ENCODE measurements around the gene SMC1A.

SMC1A gene

DNA sequence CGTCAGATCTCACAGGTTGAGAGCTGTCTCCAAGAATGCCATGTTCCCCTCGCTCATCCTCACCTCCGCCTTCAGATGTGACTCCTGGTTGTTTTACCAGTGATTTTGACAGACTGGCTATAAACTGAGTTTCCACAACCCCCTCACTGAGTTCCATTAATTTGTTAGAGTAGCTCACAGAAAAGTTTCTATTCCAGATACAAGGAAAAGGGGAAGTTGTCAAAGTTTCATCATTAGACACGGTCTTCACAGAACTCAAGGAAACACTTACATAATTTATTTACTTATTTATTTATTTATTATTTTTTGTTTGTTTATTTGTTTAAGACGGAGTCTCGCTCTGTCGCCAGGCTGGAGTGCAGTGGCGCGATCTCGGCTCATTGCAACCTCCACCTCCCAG, 85.4 kb downstream of the SMC1A start:
- no peak for DNase-seq (ENCODE audit: low read depth)

DNA sequence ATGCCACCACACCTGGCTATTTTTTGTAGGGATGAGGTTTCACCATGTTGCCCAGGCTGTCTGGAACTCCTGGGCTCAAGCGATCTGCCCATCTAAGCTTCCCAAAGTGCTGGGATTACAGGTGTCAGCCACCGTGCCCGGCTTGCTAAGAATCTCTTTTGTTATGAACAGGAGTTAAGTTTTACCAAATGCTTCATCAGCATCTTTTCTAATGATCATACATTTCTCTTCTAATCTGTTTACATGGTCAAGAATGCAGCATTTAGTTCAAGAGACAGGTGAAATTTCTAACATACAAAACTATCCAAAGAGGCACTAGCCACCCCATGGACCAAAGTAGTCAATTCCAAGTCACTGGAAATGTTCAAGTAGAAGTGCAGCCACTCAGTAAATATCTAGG, 88.6 kb downstream of the SMC1A start:
- DNase-seq (ENCODE audit: low read depth), result no peak

DNA sequence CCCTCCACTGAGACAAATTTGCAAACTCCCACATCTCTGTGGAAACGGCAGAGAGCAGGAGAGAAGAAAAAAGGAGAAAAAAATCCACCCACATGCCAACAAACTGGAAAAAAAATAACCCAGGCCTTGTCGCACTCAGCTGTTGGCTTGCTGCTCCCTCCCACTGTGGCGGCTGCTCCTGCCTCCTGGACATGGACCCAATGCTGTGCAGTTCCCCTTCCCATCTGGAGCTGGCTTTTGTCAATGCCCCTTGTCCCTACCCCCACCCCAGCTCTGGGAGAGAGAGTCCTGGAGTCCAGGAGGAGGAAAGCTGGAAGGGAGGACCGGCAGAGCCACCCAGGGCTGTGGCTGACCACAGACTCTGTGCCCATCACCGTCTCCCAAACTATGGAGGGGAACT, 90.2 kb downstream of the SMC1A start:
- no peak for DNase-seq (ENCODE audit: low read depth)

GRCh38 chrX:53330331-53330730, 92.1 kb downstream of the SMC1A start:
- DNase-seq (ENCODE audit: low read depth), result no peak

- no peak for DNase-seq (ENCODE audit: low read depth)
Measured at GRCh38 chrX:53324803-53325202, 97.7 kb downstream of the SMC1A start.
